NCI-H146 treated with DMSO at 0.1 percent for 48 hours (cell line): ENCODE measurements around the gene TGFBR2.
A peak's percentile ranks its signal among the peaks of the same experiment; 100 is the strongest.

Experiments
- DNase-seq: peaks from one replicate; lab custom pipeline; 2025; ENCODE audit not compliant: unreplicated experiment; lab: John Stamatoyannopoulos, UW

TGFBR2 gene

GRCh38 chr3:30688776-30689641, 82.6 kb downstream of the TGFBR2 start:
- peak; percentile 14 for DNase-seq

GRCh38 chr3:30690199-30690598, 83.8 kb downstream of the TGFBR2 start:
- DNase-seq, result no peak

GRCh38 chr3:30691249-30691880, 85.0 kb downstream of the TGFBR2 start:
- DNase-seq, result no peak

- no peak for DNase-seq
These were observed 85.5 kb downstream of the TGFBR2 start for GRCh38 chr3:30691944-30692343.

GRCh38 chr3:30692498-30693130, 86.2 kb downstream of the TGFBR2 start:
- no peak for DNase-seq

GRCh38 chr3:30693470-30694120, 87.2 kb downstream of the TGFBR2 start:
- DNase-seq, result peak; percentile 38

- no peak for DNase-seq
These were observed 87.7 kb downstream of the TGFBR2 start for GRCh38 chr3:30694148-30694547.

- DNase-seq, result no peak
These were observed 88.3 kb downstream of the TGFBR2 start for GRCh38 chr3:30694668-30695067.

- no peak for DNase-seq
These were observed 89.1 kb downstream of the TGFBR2 start for GRCh38 chr3:30695302-30696061.

GRCh38 chr3:30696403-30696819, 90.0 kb downstream of the TGFBR2 start:
- DNase-seq, result no peak

- no peak for DNase-seq
These were observed 90.5 kb downstream of the TGFBR2 start for GRCh38 chr3:30696896-30697295.

GRCh38 chr3:30698549-30698948, 92.1 kb downstream of the TGFBR2 start:
- no peak for DNase-seq

- no peak for DNase-seq
These were observed 93.5 kb downstream of the TGFBR2 start for GRCh38 chr3:30699927-30700326.

- no peak for DNase-seq
These were observed 94.4 kb downstream of the TGFBR2 start for GRCh38 chr3:30700702-30701321.

GRCh38 chr3:30702038-30702827, 95.8 kb downstream of the TGFBR2 start:
- no peak for DNase-seq

- DNase-seq, result no peak
These were observed 96.5 kb downstream of the TGFBR2 start for GRCh38 chr3:30702828-30703397.

- no peak for DNase-seq
These were observed 98.8 kb downstream of the TGFBR2 start for GRCh38 chr3:30704931-30705890.

GRCh38 chr3:30707825-30708224, 101.4 kb downstream of the TGFBR2 start:
- no peak for DNase-seq
